ENCODE data around the gene GAS2L2. TPM values are rescaled to one million over a fixed set of nuclear protein-coding genes. Genes with fewer than 3 reads are reported as not detected.

The GAS2L2 gene
- total and polyA plus RNA-seq, 7 donors, result 0.06 TPM; not detected in 6

DNA sequence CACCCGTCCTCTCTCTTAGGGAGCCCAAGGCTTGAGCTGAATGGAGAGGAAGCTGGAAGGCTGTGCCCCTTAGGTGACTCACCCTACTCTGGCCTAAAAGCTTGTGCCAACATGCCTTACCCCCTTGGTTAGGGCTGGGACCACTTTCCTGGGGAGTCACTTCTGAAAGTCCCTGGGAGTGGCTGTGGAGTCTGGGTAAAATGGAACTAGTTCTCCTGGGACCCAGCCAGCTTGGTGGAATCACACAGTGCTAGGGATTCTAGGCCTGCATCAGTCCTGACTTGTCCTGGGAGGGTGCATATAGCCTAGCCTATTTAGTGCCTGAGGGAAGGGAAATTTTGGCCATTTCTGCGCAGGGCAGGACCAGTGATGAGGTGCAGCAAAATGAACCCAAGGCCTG, 31.9 kb upstream of the GAS2L2 start:
- WGBS, 2 donors, result 91 to 93% methylated on average over 2 of the region's 2 CpGs
- H3K27me3 ChIP-seq, result no peaks in the 10 kb centered on the region
- H3K27ac ChIP-seq, result peak overlapping the region; percentile 7 to 85 (median 82)
- no peak overlapping the region for H3K4me3 ChIP-seq
- peaks cover 0 to 75% (median 65%) of the 10 kb centered on the region in 4 donors for H3K4me1 ChIP-seq
- peak; percentile 36 for DNase-seq
- intact Hi-C loops (cut with DNase I), result no loop called here
- no peaks in the 10 kb centered on the region for H3K9me3 ChIP-seq
- TF ChIP-seq POLR2A (IDR thresholded peaks at IDR 0.05) (no peak), EP300 (IDR thresholded peaks at IDR 0.05) (no peak), POLR2AphosphoS5 (IDR thresholded peaks at IDR 0.05) (no peak), CTCF (IDR thresholded peaks at IDR 0.05) (no peak)
- H3K36me3 ChIP-seq, result no peaks in the 10 kb centered on the region

DNA sequence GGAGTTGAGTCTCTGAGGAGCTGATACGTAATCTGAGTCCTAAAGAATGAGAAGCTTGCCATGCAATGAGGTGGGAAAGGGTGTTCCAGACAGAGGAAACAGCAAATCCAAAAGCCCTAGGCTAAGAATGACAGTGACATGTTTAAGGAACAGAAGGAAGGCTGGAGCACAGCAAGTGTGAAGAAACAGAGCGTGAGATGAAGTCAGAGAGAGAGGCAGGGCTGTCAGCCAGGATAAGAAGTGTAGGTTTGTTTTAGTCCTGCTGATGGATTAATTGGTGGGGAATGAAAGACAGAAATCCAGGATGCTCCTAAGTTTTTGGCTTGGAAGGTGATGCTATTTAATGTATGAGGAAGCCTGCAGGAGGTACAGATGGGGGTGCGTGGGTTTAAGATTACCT, 27.9 kb upstream of the GAS2L2 start:
- DNase-seq, result no peak
- intact Hi-C loops (cut with DNase I), result no loop called here
- 90 to 91% methylated on average over 3 of the region's 3 CpGs for WGBS, 2 donors
- TF ChIP-seq POLR2AphosphoS5 (IDR thresholded peaks at IDR 0.05) (no peak), EP300 (IDR thresholded peaks at IDR 0.05) (no peak), POLR2A (IDR thresholded peaks at IDR 0.05) (no peak), CTCF (IDR thresholded peaks at IDR 0.05) (no peak)
- peak overlapping the region in 3 of 4 donors; percentile 1 to 83 (median 8) for H3K27ac ChIP-seq
- H3K27me3 ChIP-seq, result no peaks in the 10 kb centered on the region
- H3K36me3 ChIP-seq, result no peaks in the 10 kb centered on the region
- H3K9me3 ChIP-seq, result no peaks in the 10 kb centered on the region
- H3K4me1 ChIP-seq, result peaks cover 0 to 49% (median 35%) of the 10 kb centered on the region in 4 donors
- H3K4me3 ChIP-seq, result no peak overlapping the region

GRCh38 chr17:35778641-35779196, 25.7 kb upstream of the GAS2L2 start:
- TF ChIP-seq POLR2AphosphoS5 (IDR thresholded peaks at IDR 0.05), result no peak
- TF ChIP-seq EP300 (IDR thresholded peaks at IDR 0.05), result no peak
- TF ChIP-seq POLR2A (IDR thresholded peaks at IDR 0.05), result no peak
- no peak for TF ChIP-seq CTCF (IDR thresholded peaks at IDR 0.05)
- intact Hi-C loops (cut with DNase I), result no loop called here
- 94 to 95% methylated on average over 16 of the region's 16 CpGs for WGBS, 2 donors
- peak overlapping the region in 3 of 4 donors; percentile 8 to 94 (median 89) for H3K27ac ChIP-seq
- H3K36me3 ChIP-seq, result no peaks in the 10 kb centered on the region
- H3K27me3 ChIP-seq, result no peaks in the 10 kb centered on the region
- DNase-seq, result no peak
- no peaks in the 10 kb centered on the region for H3K9me3 ChIP-seq
- H3K4me1 ChIP-seq, result peaks cover 0 to 50% (median 35%) of the 10 kb centered on the region in 4 donors
- H3K4me3 ChIP-seq, result no peak overlapping the region

DNA sequence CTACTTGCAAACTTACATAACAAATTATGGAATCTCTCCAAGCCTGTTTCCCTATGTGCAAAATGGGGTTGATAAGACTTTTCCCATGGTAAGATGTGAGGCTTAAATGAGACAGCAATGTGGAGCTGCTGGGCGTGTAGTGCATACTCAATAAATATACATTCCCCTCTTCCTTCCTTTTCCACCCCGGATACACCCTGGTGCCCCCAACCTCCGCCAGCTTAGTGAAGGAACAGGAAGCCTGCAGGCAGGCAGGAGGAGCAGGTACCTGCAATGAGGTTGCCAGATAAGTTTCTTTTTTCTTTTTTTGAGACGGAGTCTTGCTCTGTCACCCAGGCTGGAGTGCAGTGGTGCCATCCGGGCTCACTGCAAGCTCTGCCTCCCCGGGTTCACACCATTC, 22.5 kb upstream of the GAS2L2 start:
- H3K4me1 ChIP-seq, result peaks cover 0 to 57% (median 32%) of the 10 kb centered on the region in 4 donors
- TF ChIP-seq POLR2AphosphoS5 (IDR thresholded peaks at IDR 0.05) (no peak), EP300 (IDR thresholded peaks at IDR 0.05) (no peak), CTCF (IDR thresholded peaks at IDR 0.05) (no peak), POLR2A (IDR thresholded peaks at IDR 0.05) (no peak)
- H3K4me3 ChIP-seq, result peak overlapping the region in 2 of 4 donors; percentile 28 to 42
- no peaks in the 10 kb centered on the region for H3K27me3 ChIP-seq
- no peaks in the 10 kb centered on the region for H3K36me3 ChIP-seq
- intact Hi-C loops (cut with DNase I), result no loop called here
- peak overlapping the region; percentile 82 to 94 (median 88) for H3K27ac ChIP-seq
- 39 to 52% methylated on average over 6 of the region's 6 CpGs for WGBS, 2 donors
- DNase-seq, result no peak
- H3K9me3 ChIP-seq, result no peaks in the 10 kb centered on the region

GRCh38 chr17:35775039-35775438, 22.0 kb upstream of the GAS2L2 start:
- Histone ChIP-seq H3K4me3 (peak overlapping the region in 3 of 4 donors; percentile 18 to 42 (median 28)), H3K9me3 (no peaks in the 10 kb centered on the region), H3K36me3 (no peaks in the 10 kb centered on the region), H3K27me3 (no peaks in the 10 kb centered on the region), H3K27ac (peak overlapping the region; percentile 82 to 94 (median 88)), H3K4me1 (peaks cover 0 to 57% (median 32%) of the 10 kb centered on the region in 4 donors)
- TF ChIP-seq POLR2AphosphoS5 (IDR thresholded peaks at IDR 0.05) (no peak), CTCF (IDR thresholded peaks at IDR 0.05) (no peak), POLR2A (IDR thresholded peaks at IDR 0.05) (no peak), EP300 (IDR thresholded peaks at IDR 0.05) (no peak)
- no peak for DNase-seq
- intact Hi-C loops (cut with DNase I), result no loop called here
- 52 to 70% methylated on average over 5 of the region's 5 CpGs for WGBS, 2 donors

Data from sigmoid colon (tissue), 7 donors.